HG03135 (cell line): ENCODE measurements around the gene CSTA.

Source experiments
- ATAC-seq: cut with Tn5 transposase; IDR thresholded peaks from one replicate; pipeline ENCODE4 v1.9.1; 2021; ENCODE audit warnings: mild to moderate bottlenecking, moderate library complexity; ENCODE audit not compliant: unreplicated experiment

Gene CSTA

DNA sequence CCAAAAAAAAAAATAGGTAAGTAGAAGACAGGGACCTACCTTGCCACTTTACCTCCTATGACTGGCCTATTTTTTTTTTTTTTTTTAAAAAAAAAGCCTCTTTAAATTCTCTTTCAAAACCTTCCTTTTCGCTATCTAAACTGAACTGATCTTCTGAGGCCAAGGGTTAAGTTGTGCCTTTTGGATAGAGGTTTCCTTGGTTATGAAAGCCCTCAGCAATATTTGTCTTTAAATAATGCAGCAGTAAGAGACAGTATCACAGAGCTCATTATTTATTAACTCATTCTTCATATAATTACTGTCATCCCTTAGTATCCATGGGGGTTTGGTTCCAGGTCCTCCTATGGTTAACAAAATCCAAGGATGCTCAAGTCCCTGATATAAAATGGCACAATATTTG, 49.0 kb downstream of the CSTA start:
- no peak for ATAC-seq

DNA sequence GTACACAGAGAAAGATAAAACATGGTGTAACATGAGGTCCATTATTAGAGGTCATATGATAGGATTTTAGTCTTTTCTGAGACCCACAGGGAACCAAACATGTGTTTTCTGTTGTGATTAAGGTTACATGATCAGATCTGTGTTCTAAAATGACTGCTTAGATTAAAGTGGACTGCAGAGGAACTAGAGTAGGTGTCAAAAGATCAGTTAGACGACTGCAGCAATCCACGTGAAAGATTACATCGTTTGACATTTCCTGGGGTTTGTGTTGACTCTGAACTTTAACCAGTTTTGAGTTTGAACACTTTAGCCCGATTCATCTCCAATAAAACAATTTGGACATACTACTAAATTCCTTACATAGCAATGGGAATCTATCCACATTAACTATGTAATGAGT, 52.9 kb downstream of the CSTA start:
- no peak for ATAC-seq

DNA sequence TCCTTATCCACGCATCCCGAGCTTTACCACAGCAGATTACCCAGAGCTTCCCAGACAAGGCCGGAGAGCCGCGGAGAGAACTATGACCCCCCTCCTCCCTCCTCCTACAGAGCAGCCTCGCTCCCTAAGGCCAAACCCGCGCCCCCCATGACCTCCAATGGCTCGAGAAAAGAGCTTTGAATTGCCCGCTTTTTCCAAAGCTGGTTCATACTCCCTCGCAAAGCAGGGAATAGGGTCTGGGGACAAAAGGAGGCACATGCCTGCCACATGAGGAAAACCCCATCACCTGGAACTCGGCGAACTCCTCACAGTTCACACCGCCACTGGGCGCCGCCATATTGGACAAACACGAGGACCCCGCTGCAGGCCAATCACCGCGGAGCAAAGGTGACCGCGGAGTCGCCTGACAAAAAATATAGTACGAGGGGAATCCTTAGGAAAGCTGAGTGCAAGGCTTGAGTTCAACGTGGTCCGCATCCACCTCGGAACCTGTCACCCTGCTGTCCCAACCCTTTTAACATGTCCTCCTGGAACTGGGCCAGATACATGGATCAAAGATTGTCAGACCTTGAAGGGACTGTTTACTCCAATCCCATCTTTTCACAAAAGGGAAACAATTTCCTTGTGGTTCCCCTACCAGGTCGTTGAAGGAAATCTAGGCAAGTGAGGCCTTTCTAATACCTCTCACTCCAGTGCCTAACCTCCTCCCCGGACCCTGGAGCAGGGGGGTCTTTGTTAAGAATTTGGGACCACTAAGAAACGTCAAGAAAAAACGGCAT, 58.0 kb downstream of the CSTA start, which contains the start of gene MIX23:
TSS of gene MIX23 (minus strand) at position 344 of the 779 bp plus-strand sequence. CDS start at position 337, 7 bp downstream.
- ATAC-seq = no peak

DNA sequence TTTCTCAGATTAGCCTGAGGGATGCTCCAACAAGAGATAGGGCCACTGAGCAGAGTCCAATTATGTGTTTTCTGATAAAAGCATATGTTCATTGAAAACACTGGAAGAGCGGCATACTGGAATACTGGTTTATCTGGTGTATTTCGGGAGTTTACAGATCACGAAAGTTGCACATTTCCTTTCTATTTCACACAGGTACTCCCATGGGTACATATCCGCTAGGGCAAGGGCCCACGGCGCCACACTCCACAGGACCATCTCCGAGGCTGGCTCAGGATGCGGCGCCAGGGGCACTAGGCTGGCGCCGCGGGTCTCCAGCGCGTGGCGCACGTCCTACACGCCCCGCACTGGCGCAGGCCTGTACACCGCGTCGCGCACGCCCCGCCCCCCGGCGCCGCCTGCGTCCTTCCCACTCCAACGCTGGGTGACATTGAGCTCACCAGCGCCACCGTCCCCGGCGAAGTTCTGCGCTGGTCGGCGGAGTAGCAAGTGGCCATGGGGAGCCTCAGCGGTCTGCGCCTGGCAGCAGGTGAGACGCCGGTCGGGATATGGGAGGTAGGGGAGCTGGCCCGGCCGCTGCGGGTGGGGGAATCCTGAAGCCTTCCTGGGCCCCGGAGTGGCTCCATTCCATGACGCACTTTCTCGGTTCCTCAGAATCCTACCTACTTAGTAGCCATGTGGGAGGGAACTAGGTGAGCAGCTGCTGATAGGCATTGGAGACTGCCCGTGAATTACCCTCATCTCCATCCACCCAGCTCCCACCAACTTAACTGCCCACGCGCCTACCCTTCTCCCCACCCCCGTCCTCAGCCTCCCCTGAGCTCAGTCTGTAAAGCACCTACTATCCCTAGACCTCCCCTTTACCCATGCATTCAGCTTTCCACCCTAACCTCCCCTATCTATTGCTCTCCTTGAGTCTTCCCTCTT, 59.0 kb downstream of the CSTA start, which contains the start of gene FAM162A:
TSS of gene FAM162A (plus strand) at position 412 of the 927 bp plus-strand sequence. CDS start at position 496, 84 bp downstream.
- ATAC-seq = peak; percentile 94

DNA sequence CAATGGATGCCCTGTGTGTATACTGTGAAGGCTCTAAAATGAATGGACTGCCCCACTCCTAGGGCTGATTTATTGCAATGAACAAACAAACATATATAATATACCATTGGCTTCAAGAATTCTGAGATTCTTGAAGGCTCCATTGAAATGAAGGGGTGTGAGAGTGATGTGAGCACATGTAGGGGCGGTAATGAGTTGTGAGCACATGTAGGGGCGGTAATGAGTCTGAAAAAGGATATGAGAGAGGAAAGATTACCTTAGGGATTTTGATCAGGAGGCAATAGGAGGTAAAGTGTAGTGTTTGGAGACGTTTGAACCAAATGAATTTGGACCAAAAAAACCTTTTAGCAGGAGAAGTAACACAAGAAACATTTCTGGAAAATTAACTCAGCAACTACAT, 62.7 kb downstream of the CSTA start:
- ATAC-seq = no peak

DNA sequence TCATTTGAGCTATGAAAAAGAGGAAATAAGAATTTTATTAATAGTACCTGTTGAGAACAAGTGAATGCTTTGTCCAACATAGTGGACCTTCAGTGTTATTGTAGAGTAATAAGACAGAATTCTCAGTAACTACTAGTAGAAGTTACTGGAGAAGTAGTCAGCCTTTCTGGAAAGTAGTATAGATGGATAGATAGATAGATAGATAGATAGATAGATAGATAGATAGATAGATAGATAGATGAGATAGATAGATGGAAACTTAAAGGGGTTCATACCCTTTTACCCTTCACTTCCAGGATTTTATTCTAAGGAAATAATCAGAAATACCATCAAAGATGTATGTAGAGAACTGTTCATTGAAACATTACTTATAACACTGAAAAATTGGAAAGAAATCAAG, 64.1 kb downstream of the CSTA start:
- ATAC-seq = no peak

DNA sequence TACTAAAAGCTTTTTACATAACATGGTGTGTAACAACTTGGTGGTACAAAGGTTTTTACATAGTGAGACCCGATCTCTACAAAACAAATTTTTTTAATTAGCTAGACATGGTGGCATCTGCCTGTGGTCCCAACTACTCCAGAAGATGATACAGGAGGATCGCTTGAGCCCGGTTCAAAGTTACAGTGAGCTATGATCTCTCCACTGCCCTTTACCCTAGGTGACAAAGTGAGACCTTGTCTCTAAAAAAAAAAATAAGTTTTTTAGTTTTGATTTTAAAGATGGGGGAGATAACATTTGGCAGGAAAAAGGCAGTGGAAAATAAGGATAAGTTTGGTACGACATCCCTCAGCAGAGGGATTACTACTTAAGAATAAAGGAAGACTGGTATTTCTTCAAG, 64.8 kb downstream of the CSTA start:
- no peak for ATAC-seq

DNA sequence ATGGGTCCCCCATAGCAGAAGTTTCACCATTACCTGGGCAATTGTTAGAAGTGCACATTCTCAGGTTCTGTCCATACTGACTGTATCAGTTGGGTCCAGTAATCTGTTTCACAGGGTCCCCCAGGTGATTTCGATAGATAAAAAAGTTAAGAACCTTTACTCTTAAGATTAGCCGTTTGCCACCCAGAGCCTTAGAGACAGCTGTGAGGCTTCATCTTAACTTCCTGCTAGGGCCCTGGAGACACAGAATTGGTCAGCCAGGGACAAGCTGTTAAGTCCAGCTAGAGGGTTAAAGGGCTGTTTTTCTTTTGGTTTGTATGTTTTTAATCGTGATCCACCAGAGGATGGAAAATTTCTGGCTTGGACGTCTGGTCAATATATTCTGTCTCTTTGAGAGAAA, 65.6 kb downstream of the CSTA start:
- no peak for ATAC-seq
